H1 (cell line): ENCODE results near the gene SELENOS.

ENCODE experiments used
- CREB1 ChIP-seq: IDR thresholded peaks from 2 replicates; pipeline ENCODE4 v1.6.1; 2012; ENCODE audit warnings: inconsistent platforms
- CTCF ChIP-seq, 3 experiments: IDR thresholded peaks; 1 replicate in 2 of 3; 2 replicates in 1 of 3; pipeline versions ENCODE4 v1.5.1 to v1.6.1; 2011; ENCODE audit warnings: low read length in 3 of 3, mild to moderate bottlenecking in 3 of 3, inconsistent platforms in 2 of 3, low read depth in 1 of 3, moderate library complexity in 1 of 3; ENCODE audit not compliant: insufficient read depth in 1 of 3; ENCODE audit errors: control extremely low read depth in 1 of 3
- JUND ChIP-seq: IDR thresholded peaks from 2 replicates; pipeline ENCODE4 v1.6.1; 2011; ENCODE audit warnings: mild to moderate bottlenecking, improper control_type of control experiment, low read length

- TF ChIP-seq CTCF (IDR thresholded peaks at IDR 0.05; ENCODE audit: control extremely low read depth in 1 of 3, insufficient read depth in 1 of 3, low read depth in 1 of 3, low read length in 3 of 3) (no peak), JUND (no peak), CREB1 (no peak)
Observed at GRCh38 chr15:101240358-101240757, 36.9 kb downstream of the SELENOS start.
